ENCODE data around the gene BRF1.
"Not testable (repeated sequence)": the region's sequence is repeated elsewhere in the genome, so short reads cannot be mapped to it uniquely, and the experiment has no call there.

The BRF1 gene

GRCh38 chr14:105277448-105277847, 23.4 kb downstream of the BRF1 start:
- H3K9me3 ChIP-seq (ENCODE audit: control insufficient read depth, low read length); H3K9ac ChIP-seq (ENCODE audit: low read length); H3K27me3 ChIP-seq (ENCODE audit: control insufficient read depth, insufficient read depth, low read length); H3K36me3 ChIP-seq (ENCODE audit: control insufficient read depth, insufficient read depth, low read length); H3K4me3 ChIP-seq (ENCODE audit: low read length): not testable (repeated sequence)
- peaks cover 13% of the 10 kb centered on the region for H3K4me1 ChIP-seq (ENCODE audit: control insufficient read depth, insufficient read depth, low read length)

GRCh38 chr14:105275267-105275946, 25.4 kb downstream of the BRF1 start:
- Histone ChIP-seq H3K27me3 (ENCODE audit: control insufficient read depth, insufficient read depth, low read length) (no peaks in the 10 kb centered on the region), H3K9ac (ENCODE audit: low read length) (no peak overlapping the region), H3K4me1 (ENCODE audit: control insufficient read depth, insufficient read depth, low read length) (no peaks in the 10 kb centered on the region), H3K36me3 (ENCODE audit: control insufficient read depth, insufficient read depth, low read length) (no peaks in the 10 kb centered on the region), H3K9me3 (ENCODE audit: control insufficient read depth, low read length) (no peaks in the 10 kb centered on the region), H3K4me3 (ENCODE audit: low read length) (no peak overlapping the region)

- H3K9ac ChIP-seq (ENCODE audit: low read length) = no peak overlapping the region
- no peak overlapping the region for H3K4me3 ChIP-seq (ENCODE audit: low read length)
- no peaks in the 10 kb centered on the region for H3K27me3 ChIP-seq (ENCODE audit: control insufficient read depth, insufficient read depth, low read length)
- no peaks in the 10 kb centered on the region for H3K4me1 ChIP-seq (ENCODE audit: control insufficient read depth, insufficient read depth, low read length)
- no peaks in the 10 kb centered on the region for H3K9me3 ChIP-seq (ENCODE audit: control insufficient read depth, low read length)
- no peaks in the 10 kb centered on the region for H3K36me3 ChIP-seq (ENCODE audit: control insufficient read depth, insufficient read depth, low read length)
Measured at GRCh38 chr14:105274637-105275036, 26.2 kb downstream of the BRF1 start.

- H3K9ac ChIP-seq (ENCODE audit: low read length) = no peak overlapping the region
- no peaks in the 10 kb centered on the region for H3K9me3 ChIP-seq (ENCODE audit: control insufficient read depth, low read length)
- H3K27me3 ChIP-seq (ENCODE audit: control insufficient read depth, insufficient read depth, low read length) = no peaks in the 10 kb centered on the region
- H3K36me3 ChIP-seq (ENCODE audit: control insufficient read depth, insufficient read depth, low read length) = no peaks in the 10 kb centered on the region
- no peaks in the 10 kb centered on the region for H3K4me1 ChIP-seq (ENCODE audit: control insufficient read depth, insufficient read depth, low read length)
- no peak overlapping the region for H3K4me3 ChIP-seq (ENCODE audit: low read length)
Measured at GRCh38 chr14:105273062-105273461, 27.7 kb downstream of the BRF1 start.

- Histone ChIP-seq H3K9ac (ENCODE audit: low read length) (no peak overlapping the region), H3K4me1 (ENCODE audit: control insufficient read depth, insufficient read depth, low read length) (no peaks in the 10 kb centered on the region), H3K27me3 (ENCODE audit: control insufficient read depth, insufficient read depth, low read length) (no peaks in the 10 kb centered on the region), H3K4me3 (ENCODE audit: low read length) (no peak overlapping the region), H3K36me3 (ENCODE audit: control insufficient read depth, insufficient read depth, low read length) (no peaks in the 10 kb centered on the region), H3K9me3 (ENCODE audit: control insufficient read depth, low read length) (no peaks in the 10 kb centered on the region)
Measured at GRCh38 chr14:105272623-105273022, 28.2 kb downstream of the BRF1 start.

- H3K9ac ChIP-seq (ENCODE audit: low read length) = no peak overlapping the region
- H3K4me3 ChIP-seq (ENCODE audit: low read length) = no peak overlapping the region
- no peaks in the 10 kb centered on the region for H3K4me1 ChIP-seq (ENCODE audit: control insufficient read depth, insufficient read depth, low read length)
- no peaks in the 10 kb centered on the region for H3K36me3 ChIP-seq (ENCODE audit: control insufficient read depth, insufficient read depth, low read length)
- H3K27me3 ChIP-seq (ENCODE audit: control insufficient read depth, insufficient read depth, low read length) = no peaks in the 10 kb centered on the region
- no peaks in the 10 kb centered on the region for H3K9me3 ChIP-seq (ENCODE audit: control insufficient read depth, low read length)
Measured at GRCh38 chr14:105271224-105271890, 29.4 kb downstream of the BRF1 start.

- no peaks in the 10 kb centered on the region for H3K4me1 ChIP-seq (ENCODE audit: control insufficient read depth, insufficient read depth, low read length)
- no peak overlapping the region for H3K9ac ChIP-seq (ENCODE audit: low read length)
- H3K4me3 ChIP-seq (ENCODE audit: low read length) = no peak overlapping the region
- H3K27me3 ChIP-seq (ENCODE audit: control insufficient read depth, insufficient read depth, low read length) = no peaks in the 10 kb centered on the region
- H3K9me3 ChIP-seq (ENCODE audit: control insufficient read depth, low read length) = no peaks in the 10 kb centered on the region
- H3K36me3 ChIP-seq (ENCODE audit: control insufficient read depth, insufficient read depth, low read length) = no peaks in the 10 kb centered on the region
Measured at GRCh38 chr14:105269405-105269804, 31.4 kb downstream of the BRF1 start.

GRCh38 chr14:105268736-105269354, 32.0 kb downstream of the BRF1 start:
- Histone ChIP-seq H3K9ac (ENCODE audit: low read length) (no peak overlapping the region), H3K36me3 (ENCODE audit: control insufficient read depth, insufficient read depth, low read length) (no peaks in the 10 kb centered on the region), H3K9me3 (ENCODE audit: control insufficient read depth, low read length) (no peaks in the 10 kb centered on the region), H3K27me3 (ENCODE audit: control insufficient read depth, insufficient read depth, low read length) (no peaks in the 10 kb centered on the region), H3K4me3 (ENCODE audit: low read length) (no peak overlapping the region), H3K4me1 (ENCODE audit: control insufficient read depth, insufficient read depth, low read length) (no peaks in the 10 kb centered on the region)

- no peaks in the 10 kb centered on the region for H3K4me1 ChIP-seq (ENCODE audit: control insufficient read depth, insufficient read depth, low read length)
- no peaks in the 10 kb centered on the region for H3K27me3 ChIP-seq (ENCODE audit: control insufficient read depth, insufficient read depth, low read length)
- no peak overlapping the region for H3K9ac ChIP-seq (ENCODE audit: low read length)
- no peaks in the 10 kb centered on the region for H3K36me3 ChIP-seq (ENCODE audit: control insufficient read depth, insufficient read depth, low read length)
- no peaks in the 10 kb centered on the region for H3K9me3 ChIP-seq (ENCODE audit: control insufficient read depth, low read length)
- H3K4me3 ChIP-seq (ENCODE audit: low read length) = no peak overlapping the region
Measured at GRCh38 chr14:105267820-105268548, 32.8 kb downstream of the BRF1 start.

- H3K9me3 ChIP-seq (ENCODE audit: control insufficient read depth, low read length) = no peaks in the 10 kb centered on the region
- no peaks in the 10 kb centered on the region for H3K27me3 ChIP-seq (ENCODE audit: control insufficient read depth, insufficient read depth, low read length)
- H3K4me3 ChIP-seq (ENCODE audit: low read length) = no peak overlapping the region
- H3K4me1 ChIP-seq (ENCODE audit: control insufficient read depth, insufficient read depth, low read length) = peaks cover 20% of the 10 kb centered on the region
- H3K9ac ChIP-seq (ENCODE audit: low read length) = no peak overlapping the region
- no peaks in the 10 kb centered on the region for H3K36me3 ChIP-seq (ENCODE audit: control insufficient read depth, insufficient read depth, low read length)
Measured at GRCh38 chr14:105261781-105262180, 39.0 kb downstream of the BRF1 start.

- H3K4me3 ChIP-seq (ENCODE audit: low read length) = no peak overlapping the region
- H3K27me3 ChIP-seq (ENCODE audit: control insufficient read depth, insufficient read depth, low read length) = no peaks in the 10 kb centered on the region
- no peaks in the 10 kb centered on the region for H3K9me3 ChIP-seq (ENCODE audit: control insufficient read depth, low read length)
- no peak overlapping the region for H3K9ac ChIP-seq (ENCODE audit: low read length)
- H3K4me1 ChIP-seq (ENCODE audit: control insufficient read depth, insufficient read depth, low read length) = peaks cover 20% of the 10 kb centered on the region
- no peaks in the 10 kb centered on the region for H3K36me3 ChIP-seq (ENCODE audit: control insufficient read depth, insufficient read depth, low read length)
Measured at GRCh38 chr14:105260959-105261358, 39.8 kb downstream of the BRF1 start.

- Histone ChIP-seq H3K4me3 (ENCODE audit: low read length) (no peak overlapping the region), H3K9me3 (ENCODE audit: control insufficient read depth, low read length) (no peaks in the 10 kb centered on the region), H3K4me1 (ENCODE audit: control insufficient read depth, insufficient read depth, low read length) (peaks cover 20% of the 10 kb centered on the region), H3K9ac (ENCODE audit: low read length) (no peak overlapping the region), H3K36me3 (ENCODE audit: control insufficient read depth, insufficient read depth, low read length) (no peaks in the 10 kb centered on the region), H3K27me3 (ENCODE audit: control insufficient read depth, insufficient read depth, low read length) (no peaks in the 10 kb centered on the region)
Measured at GRCh38 chr14:105258846-105259245, 42.0 kb downstream of the BRF1 start.

All from mucosa of stomach (tissue), 1 donor.